CD4-positive, alpha-beta T cell treated with Interleukin-6 for 4 hours (primary cell): ENCODE results near the gene CHADL.
"Not testable (repeated sequence)": the region's sequence is repeated elsewhere in the genome, so short reads cannot be mapped to it uniquely, and the experiment has no call there.

Source experiments
- DNase-seq: peaks from one replicate; pipeline ENCODE4 v3.0.0-alpha.2; 2020; ENCODE audit warnings: mixed read lengths

The CHADL gene, protein sequence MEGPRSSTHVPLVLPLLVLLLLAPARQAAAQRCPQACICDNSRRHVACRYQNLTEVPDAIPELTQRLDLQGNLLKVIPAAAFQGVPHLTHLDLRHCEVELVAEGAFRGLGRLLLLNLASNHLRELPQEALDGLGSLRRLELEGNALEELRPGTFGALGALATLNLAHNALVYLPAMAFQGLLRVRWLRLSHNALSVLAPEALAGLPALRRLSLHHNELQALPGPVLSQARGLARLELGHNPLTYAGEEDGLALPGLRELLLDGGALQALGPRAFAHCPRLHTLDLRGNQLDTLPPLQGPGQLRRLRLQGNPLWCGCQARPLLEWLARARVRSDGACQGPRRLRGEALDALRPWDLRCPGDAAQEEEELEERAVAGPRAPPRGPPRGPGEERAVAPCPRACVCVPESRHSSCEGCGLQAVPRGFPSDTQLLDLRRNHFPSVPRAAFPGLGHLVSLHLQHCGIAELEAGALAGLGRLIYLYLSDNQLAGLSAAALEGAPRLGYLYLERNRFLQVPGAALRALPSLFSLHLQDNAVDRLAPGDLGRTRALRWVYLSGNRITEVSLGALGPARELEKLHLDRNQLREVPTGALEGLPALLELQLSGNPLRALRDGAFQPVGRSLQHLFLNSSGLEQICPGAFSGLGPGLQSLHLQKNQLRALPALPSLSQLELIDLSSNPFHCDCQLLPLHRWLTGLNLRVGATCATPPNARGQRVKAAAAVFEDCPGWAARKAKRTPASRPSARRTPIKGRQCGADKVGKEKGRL

DNA sequence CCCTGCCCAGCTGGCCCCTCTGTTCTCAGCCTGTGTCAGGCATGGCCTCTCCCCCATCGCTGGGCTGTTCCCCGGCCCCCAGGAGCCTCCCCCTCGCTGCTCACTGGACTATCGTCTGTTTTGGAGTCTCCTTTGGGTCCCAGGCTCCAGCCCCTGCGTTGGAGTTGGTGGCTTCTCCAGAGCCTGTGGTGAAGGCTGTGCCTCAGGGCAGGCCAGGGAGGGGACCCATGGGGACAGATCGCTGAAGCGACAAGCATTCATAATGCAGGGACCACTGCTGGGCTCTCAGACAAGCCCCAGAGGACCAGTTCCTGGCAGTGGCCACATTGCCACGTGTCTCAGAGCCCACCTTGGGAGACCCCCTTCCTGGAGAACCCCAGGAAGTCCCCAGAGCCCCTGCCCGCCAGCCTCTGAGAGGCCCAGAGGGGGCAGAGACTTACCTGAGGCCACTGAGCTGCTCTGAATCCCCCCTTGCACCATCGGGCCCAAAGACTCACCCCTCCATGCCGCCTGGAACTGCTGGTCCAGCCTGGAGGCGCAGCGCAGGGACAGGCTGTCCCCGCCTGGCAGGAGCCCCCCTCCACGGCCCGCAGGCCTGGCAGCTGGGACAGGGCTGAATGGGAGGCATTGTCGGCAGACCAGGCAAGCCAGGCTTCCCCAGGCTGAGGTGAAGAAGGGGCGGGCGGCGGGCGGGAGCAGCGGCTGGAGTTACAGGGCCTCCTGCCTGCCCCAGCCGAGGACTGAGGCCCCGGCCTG is at the start of gene CHADL:
Gene CHADL (minus strand): TSS at position 555 of the 756 bp plus-strand sequence. CDS start 50 bp downstream, at position 505.
- no peak for DNase-seq

DNA sequence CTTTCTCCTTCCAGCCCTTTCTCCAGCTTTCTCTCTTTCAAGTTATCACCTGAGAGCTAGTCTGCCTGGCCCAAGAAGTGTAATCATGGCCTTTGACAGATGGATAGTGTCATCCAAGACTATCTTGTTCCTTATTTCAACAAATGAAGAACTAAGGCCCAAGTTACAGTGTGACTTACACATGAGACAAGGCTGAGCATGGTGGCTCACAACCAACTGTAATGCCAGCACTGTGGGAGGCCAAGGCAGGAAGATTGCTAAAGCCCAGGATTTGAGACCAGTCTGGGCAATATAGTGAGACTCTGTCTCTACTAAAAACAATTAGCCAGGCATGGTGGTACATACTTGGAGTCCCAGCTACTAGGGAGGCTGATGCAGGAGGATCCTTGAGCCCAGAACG is 48.9 kb upstream of the CHADL start:
- DNase-seq, result no peak

DNA sequence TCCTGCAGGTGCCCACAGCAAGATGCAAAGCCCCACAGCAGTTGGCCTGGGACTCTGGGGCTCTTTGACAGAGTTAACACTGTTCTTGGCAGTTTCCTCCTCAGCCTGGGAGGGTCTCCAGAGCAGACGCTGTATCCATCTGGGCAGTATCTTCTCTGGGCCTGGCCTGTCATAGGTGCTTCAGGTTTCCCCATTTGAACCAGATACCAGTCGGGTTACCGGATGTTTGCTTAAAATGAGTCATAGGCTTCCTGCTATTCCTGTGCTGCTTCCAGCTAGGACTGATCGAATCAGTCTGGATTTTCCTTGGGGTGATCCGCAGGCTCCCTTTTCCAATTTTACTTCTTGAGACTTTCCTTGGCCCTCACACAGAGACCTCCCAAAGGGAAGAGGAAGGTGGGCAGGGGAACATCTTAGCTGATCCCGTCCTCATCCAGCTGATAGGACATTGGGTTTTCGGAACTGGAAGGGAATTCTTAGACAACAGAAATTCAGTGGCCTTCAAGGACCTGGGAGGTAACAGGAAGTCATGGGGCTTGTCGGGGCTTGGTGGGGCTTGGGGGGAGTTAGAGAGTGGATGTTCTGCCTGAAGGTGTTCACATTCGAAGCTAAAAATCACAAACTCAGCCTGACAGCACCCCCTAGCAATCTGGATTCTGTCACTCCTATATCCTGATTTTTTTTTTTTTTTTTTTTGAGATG is 47.7 kb upstream of the CHADL start:
- DNase-seq, result no peak

DNA sequence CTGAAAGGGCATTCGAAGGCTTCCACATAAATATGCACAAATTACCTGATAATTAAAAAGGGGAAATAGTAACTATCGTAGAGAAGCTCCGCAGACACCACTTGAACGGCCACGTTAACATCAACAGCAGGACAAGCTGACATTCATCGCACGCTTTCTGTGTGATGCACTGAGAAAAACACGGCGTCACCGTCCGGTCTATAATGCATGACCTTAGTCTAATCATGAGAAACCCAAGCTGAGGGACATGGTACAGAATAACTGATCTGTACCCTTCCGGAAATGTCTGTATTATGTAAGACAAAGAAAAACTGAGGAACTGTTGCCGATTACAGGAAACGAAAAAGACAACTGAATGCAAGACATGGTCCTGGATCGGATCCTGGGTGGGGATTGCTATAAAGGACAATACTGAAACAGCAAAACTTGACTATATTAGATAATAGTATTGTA is 45.9 kb upstream of the CHADL start:
- DNase-seq, result peak; percentile 57

DNA sequence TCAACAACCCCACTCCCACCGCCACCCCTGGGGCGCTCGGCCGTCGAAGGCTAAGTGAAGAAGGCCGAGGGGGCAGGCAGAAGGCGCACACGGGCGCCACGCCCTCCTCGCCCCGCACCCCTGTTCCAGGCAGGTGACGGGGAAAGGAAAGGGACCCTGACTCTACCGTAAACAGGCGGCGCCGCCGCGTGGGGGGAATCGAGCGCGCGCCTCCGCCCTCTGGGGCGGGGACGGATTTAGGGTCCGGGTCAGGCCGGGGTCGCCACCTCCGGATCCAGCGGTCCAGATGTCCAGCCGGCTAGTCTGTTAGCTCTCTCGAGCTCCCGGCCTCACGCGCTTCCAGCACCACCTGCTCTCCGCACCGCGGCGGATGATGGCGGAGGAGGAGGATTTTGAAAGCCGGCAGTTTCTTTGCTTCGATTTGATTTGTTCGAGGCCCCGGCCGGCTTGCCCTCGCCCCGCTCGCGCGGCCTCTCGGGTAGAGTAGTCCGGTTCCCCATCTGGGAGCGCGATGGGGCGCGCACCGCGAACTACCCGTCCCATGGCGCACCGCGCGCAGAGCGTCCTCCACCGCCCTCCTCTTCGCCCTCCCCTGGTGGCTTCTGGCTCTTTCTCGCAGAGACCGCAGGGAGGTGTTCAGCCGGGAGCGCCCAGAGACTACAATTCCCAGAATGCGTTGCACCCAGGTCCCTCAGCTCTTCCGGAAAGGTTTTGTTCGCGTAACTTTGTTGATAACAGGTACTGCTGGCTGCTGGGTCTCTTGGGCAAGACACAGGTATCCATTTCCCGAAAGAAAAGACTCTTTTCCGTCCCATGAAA is 45.3 kb upstream of the CHADL start, which contains the start of gene RANGAP1:
Gene RANGAP1 (minus strand): TSS at position 368 of the 819 bp plus-strand sequence. CDS start 5,143 bp downstream, outside the sequence.
- peak; percentile 98 for DNase-seq

DNA sequence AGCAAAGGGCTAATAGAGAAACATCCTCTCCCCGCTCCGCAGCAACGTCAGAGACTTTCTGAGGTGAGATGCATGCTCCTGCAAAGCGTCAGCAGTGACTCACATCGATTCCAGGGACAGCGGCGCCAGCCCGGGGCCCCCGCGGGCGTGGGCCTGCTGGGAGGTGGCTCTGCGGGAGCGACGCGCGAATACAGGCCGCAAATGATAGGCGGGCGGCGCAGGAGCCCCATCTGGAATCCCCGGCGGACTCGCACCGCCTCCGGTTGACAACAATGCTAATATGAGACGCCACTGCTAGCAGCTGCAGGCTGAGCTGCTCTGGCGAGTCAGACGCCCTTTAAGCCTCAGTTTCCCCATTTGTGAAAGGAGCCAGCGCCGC is 44.7 kb upstream of the CHADL start:
- peak; percentile 83 for DNase-seq

DNA sequence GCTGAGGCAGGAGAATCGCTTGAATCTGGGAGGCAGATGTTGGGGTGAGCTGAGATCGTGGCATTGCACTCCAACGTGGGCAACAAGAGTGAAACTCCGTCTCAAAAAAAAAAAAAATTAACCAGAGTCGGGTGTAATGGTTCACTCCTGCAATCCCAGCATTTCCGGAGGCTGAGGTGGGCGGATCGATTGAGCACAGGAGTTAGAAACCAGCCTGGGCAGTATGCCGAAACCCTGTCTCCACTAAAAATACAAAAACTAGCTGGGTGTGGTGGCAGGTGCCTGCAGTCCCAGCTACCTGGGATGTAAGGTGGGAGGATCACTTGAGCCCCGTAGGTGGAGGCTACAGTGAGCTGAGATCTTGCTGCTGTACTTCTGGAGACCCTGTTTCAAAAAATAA is 43.7 kb upstream of the CHADL start:
- no peak for DNase-seq

DNA sequence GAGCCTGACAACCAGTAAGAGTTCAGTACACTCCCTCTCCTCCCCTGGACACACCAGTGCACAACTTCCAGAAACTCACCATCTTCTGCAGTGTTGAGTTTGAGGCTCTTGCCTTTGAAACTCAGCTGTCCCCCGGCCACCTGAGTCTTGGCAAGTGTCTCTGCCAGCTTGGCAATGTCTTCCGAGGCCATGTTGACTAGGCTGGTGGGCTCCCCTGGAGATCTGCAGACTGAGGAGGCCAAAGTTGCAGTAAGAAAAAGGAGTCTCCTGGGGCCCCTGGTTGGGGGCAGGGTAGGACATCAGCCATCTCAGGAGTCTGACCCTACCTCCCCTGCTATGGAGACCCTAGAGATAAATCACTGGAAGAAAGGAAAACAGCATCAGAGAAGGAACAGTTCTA is 40.1 kb upstream of the CHADL start:
- no peak for DNase-seq

DNA sequence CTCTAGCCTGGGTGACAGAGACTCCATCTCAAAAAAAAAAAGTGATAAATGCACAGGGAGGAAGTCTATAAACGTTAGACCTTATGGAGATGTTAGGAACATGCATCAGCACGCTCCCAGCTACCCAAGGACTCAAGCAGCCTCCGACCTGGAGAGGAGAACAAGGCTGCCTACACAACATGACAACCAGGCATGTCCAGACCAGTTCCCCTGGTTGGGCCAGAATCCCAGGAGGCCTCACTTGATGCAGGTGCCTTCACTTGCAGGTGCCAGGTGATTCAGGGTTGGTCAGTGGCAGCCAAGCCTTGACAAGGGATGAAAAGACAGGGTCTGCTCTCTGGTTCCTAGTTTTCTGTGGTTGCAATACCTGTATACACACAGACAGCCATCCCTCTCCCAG is 39.3 kb upstream of the CHADL start:
- DNase-seq, result no peak

DNA sequence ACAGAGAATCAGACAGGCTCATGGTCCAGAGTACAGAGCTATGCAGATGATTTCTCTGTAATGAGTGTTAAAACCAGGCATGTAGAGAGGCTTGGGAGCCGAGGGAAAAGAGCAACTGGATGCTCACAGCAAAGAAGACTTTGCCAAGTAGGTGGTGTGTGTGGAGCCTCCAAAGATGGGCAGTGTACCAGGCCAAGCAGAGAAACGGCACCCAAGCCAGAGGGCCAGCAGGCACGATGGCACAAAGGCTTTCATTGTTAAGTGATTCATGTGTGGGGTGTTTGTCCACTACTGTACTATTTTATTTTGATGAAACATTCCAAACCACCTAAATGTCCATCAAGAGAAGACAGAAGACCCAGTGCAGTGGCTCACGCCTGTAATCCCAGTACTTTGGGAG is 34.1 kb upstream of the CHADL start:
- DNase-seq, result no peak

DNA sequence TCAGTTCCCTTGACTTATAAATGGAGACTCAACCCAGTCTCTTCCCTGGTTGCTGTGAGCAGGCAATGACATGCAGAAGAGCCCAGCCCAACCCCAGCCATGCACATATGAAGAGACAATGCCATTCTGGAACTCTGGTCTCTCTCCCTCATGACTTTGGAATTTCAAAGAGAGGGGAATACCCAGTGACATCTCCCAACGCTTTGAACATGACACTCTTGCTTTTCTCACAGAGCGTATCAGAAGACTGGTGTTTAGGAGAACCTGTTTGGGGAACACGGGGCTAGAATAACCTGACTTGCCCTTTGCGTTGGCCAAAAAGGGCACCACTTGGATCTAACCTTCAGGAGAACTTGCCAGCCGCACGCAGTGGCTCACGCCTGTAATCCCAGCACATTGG is 32.4 kb upstream of the CHADL start:
- no peak for DNase-seq

DNA sequence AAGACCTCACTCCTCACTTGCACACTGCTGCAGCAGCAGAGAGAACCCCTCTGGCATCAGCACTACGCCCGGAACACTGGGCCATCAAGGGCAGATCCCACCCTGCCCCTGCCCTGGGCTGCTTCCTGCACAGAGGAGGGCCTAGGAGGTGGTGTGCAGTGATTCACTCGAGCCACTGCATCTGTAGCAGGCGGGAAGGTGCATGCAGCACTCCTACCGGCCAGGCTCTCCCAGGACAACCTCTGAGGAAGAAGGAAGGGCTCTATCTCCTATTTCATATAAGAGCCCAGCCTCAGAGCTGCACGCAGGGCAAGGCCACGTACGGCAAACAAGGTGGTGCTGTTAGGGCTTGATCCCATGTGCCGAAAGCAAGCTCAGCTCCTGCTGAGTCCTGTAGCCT is 31.1 kb upstream of the CHADL start:
- DNase-seq, result no peak

DNA sequence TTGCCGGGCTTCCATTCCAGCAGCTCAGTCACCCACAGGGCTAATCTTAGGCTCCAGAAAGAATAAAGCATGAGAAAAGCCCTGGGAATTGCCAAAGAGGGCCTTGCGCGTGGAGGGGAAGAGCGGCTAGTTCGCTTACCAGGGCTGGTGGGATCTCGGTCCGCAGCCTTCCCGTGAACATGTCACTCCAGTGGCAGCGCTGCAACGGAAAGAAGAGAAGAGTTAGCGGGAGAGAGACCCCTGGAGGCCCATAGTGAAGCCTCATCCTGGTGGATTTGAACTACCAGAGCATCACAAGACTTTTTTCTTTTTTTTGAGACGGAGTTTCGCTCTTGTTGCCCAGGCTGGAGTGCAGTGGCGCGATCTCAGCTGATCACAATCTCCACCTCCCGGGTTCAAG is 27.2 kb upstream of the CHADL start:
- DNase-seq, result no peak

DNA sequence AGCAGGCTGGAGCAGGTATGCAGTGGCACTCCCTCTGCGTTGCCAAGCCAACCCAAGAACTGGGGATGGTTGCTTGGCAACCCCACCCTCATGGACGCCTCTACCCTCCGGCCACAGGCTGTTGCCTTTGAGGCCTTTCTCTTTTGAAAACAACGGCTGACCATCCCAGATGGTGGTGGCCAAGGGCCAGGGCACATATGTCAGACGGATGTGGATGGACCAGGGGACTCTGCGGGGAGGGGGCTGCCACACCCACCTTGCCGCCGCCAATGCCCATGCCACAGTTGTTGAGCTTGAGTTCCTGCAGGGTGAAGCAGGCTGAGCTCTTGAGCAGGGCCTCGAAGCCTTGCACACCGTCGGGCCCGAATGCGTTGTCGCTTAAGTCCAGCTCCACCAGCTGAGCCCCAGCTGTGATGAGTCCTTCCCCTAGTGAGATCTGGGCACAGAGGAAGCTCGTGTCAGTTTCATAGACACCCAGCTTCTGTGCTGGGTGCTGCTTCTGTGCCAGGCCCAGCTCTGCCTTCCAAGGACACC is 23.7 kb upstream of the CHADL start:
- no peak for DNase-seq

DNA sequence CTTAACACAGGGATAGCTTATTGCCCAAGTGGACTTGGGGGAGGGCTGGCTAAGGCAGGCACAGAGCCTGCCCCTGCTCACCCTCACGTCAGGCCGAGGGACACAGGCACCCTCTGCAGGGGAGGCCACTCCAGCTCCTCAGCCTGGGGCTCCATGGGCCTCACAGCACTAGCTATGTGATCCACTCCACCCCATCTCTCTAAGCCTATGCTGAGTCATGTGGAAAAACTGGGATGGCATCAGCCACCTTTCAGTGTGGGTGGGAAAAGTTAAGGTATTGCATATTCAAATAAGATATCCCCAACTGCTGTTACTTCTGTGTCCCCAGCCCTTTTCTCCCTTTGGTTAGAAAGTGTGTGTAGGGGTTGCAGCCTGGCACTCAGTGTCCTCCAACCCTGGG is 23.0 kb upstream of the CHADL start:
- DNase-seq, result no peak

DNA sequence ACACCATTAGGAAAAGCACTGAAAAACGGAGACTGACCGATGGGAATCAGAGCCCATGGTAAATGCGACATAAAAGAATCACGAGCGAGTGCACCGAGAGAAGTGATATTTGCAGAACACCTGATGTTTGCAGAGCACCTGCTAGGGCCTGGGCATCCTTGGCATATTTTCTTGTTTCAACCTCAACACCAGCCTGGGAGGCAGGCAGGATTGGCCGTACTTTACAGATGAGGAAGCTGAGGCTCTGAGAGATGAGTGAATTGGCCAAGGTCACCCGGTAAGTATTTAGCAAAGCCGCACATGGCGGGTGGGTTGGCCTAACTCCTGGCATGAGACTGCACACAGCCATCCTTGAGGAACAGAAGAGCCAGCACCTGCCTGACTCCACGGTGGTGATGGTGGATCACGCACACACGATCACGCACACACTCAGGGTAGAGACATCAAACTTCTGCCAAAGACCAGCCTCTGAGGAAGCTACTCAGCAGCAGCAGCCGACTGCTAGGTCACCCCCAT is 21.6 kb upstream of the CHADL start:
- no peak for DNase-seq

DNA sequence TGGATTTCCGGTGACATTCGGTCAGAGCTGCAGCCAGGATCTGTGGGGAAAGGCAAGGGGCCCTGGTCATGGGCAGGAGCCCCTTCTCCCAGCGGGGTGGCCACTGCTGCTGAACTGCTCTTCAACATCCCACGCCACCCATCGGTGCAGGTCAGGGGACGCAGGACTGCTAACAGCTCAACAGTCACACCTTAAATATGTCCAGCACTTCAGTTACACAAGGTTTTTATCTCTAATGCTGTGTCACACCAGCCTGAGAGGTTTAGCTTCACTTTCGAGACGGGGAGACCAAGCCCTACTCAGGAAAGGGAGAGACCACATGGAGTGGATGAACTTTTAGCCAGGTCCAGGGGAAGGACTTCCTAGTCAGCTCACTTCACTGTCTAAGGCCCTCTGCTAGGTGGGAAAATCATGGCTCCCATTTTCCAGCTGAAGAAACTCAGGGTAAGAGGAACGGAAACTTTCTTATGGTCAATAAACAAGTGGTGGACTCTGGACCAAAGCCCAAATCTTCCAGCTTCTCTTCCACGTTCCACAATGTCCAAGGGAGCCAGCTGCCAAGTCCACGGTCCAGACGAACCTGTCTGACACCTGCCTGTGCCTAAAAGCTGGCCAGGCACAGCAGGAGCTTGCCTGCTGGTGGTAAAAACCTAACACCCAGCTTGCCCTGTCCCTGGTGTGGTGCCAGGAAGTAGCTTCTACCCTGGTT is 21.0 kb upstream of the CHADL start:
- no peak for DNase-seq

DNA sequence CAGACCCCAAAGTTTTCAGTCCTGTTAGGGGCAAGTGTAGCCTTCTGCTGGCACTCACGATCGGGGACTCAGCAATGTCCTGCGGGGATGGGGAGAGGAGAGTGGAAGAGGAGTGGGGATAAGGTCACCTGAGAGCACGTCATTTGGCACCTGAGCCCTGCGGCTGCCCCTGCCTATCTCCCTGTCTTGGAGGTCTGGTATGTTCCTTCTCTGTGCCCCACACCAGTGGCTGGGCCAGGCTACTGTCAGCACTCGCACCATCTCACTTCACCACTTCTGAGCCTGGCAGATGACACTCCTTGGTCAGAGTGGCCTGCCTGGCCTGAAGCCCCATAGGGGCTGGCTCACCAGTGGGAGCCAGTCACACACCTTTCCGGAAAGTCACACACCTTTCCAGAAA is 20.1 kb upstream of the CHADL start:
- no peak for DNase-seq

DNA sequence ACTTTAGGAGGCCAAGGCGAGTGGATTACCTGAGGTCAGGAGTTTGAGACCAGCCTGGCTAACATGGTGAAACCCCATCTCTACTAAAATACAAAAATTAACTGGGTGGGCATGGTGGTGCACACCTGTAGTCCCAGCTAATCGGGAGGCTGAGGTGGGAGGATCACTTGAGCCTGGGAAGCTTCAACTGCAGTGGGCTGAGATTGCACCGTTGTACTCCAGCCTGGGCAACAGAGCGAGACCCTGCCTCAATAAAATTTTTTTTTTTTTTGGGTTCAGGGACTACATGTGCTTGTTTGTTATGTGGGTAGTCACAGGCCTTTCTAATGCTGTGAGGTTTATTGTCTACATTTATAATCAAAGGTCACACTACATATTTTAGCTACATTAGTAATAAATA is 19.0 kb upstream of the CHADL start:
- DNase-seq, result not testable (repeated sequence)

DNA sequence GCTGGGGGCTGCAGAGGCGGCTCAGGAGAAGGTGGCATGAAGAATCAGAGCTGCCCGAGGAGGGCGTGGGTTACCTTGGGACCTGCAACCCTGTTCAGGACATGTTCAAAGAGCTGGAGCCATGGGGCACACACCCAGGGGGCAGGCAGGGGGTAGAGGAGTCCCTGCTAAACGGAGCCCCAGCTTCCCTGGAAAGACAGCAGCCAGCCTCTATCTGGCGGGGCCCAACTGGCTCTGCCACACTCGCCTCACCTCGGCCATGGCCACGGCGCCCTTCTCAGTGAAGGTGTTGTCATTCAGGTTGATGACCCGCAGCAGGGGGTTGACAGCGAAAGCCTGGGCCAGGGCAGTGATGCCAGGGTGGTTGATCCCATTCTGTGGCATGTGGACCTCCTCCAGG is 17.0 kb upstream of the CHADL start:
- no peak for DNase-seq
